Upper lobe of left lung (tissue), 6 donors: ENCODE results near the gene DISC1. TPM values are rescaled to one million over a fixed set of nuclear protein-coding genes. Genes with fewer than 3 reads are reported as not detected.

Source experiments
- ATAC-seq, 2 donors: fragments of 200-7000 bp; cut with Tn5 transposase; one replicate each; pipeline ENCODE4 v1.9.1; 2022; ENCODE audit warnings: mild to moderate bottlenecking in 2 of 2, moderate library complexity in 2 of 2; ENCODE audit not compliant: low FRiP score in 2 of 2
- DNase-seq, 2 donors: peaks; one replicate each; pipeline ENCODE4 v3.0.0-alpha.2; 2019 to 2020
- H3K27ac ChIP-seq, 4 donors: fragments of 200-600 bp; sonication (generic); one replicate each; pipeline ENCODE4 v1.5.1; 2016 to 2019
- H3K27me3 ChIP-seq, 4 donors: fragments of 200-600 bp; sonication (generic); one replicate each; pipeline ENCODE4 v1.5.1; 2017 to 2019
- H3K36me3 ChIP-seq, 4 donors: fragments of 200-600 bp; sonication (generic); one replicate each; pipeline ENCODE4 v1.5.1; 2016 to 2019
- H3K4me1 ChIP-seq, 4 donors: fragments of 200-600 bp; sonication (generic); one replicate each; pipeline ENCODE4 v1.5.1; 2018 to 2019
- H3K4me3 ChIP-seq, 4 donors: fragments of 200-600 bp; sonication (generic); one replicate each; pipeline ENCODE4 v1.5.1; 2017 to 2019; ENCODE audit warnings: mild to moderate bottlenecking in 2 of 4, moderate library complexity in 1 of 4
- H3K9me3 ChIP-seq, 4 donors: fragments of 200-600 bp; sonication (generic); one replicate each; pipeline ENCODE4 v1.5.1; 2018 to 2019
- CTCF ChIP-seq, 6 experiments: fragments of 450-650 bp in 4 of 6; fragments of 200-600 bp in 2 of 6; sonication (generic) in 2 of 6; IDR thresholded peaks; one replicate each; pipeline ENCODE4 v1.5.1; 2016 to 2019; ENCODE audit warnings: antibody characterized with exemption in 6 of 6
- EP300 ChIP-seq, 4 donors: sonication (generic); formaldehyde crosslinking; IDR thresholded peaks; one replicate each; pipeline ENCODE4 v1.5.1; 2017; ENCODE audit warnings: antibody characterized with exemption in 4 of 4, control low read depth in 2 of 4
- POLR2A ChIP-seq, 4 donors: fragments of 450-650 bp; IDR thresholded peaks; one replicate each; pipeline ENCODE4 v1.5.1; 2016 to 2017; ENCODE audit warnings: antibody characterized with exemption in 4 of 4, mild to moderate bottlenecking in 2 of 4
- POLR2AphosphoS5 ChIP-seq, 2 donors: sonication (generic); formaldehyde crosslinking; IDR thresholded peaks; one replicate each; pipeline ENCODE4 v1.5.1; 2017; ENCODE audit warnings: antibody characterized with exemption in 2 of 2
- WGBS, 2 donors: methylation state at CpG; one replicate each; pipeline ENCODE4 v1.1.5; 2017 to 2018; 5-methylcytosine and 5-hydroxymethylcytosine counted together
- total RNA-seq, 6 donors: library from RNA; depleted of rRNA in 4 of 6; stranded (reverse); fragments of >200 nt in 4 of 6; gene quantifications; one replicate each; pipeline versions ENCODE4 v1.1.0 to v1.2.1, GENCODE V29; 2016 to 2021
- donor health status: DM: no; HTN: no; CAD: no; lungs with moderate emphysema.
- donor health status: DM: no; HTN: yes; CAD: no; lungs with severe emphysema.

The DISC1 gene
- total RNA-seq, 6 donors from 2014 or later = 6.1 to 16.8 (median 10.5) TPM

- Histone ChIP-seq H3K4me1 (no peaks in the 10 kb centered on the region), H3K27me3 (no peaks in the 10 kb centered on the region), H3K9me3 (no peaks in the 10 kb centered on the region), H3K36me3 (no peaks in the 10 kb centered on the region), H3K4me3 (no peak overlapping the region), H3K27ac (no peak overlapping the region)
- ATAC-seq (no peak), DNase-seq (no peak)
- TF ChIP-seq POLR2A (IDR thresholded peaks at IDR 0.05) (no peak), CTCF (IDR thresholded peaks at IDR 0.05) (no peak), EP300 (IDR thresholded peaks at IDR 0.05) (no peak), POLR2AphosphoS5 (IDR thresholded peaks at IDR 0.05) (no peak)
- 50 to 66% methylated on average over 2 of the region's 2 CpGs for WGBS, 2 donors
Observed at GRCh38 chr1:231792634-231793033, 166.0 kb downstream of the DISC1 start.

GRCh38 chr1:231793893-231794292 lies 167.3 kb downstream of the DISC1 start:
- Histone ChIP-seq H3K27me3 (no peaks in the 10 kb centered on the region), H3K27ac (no peak overlapping the region), H3K4me1 (no peaks in the 10 kb centered on the region), H3K36me3 (no peaks in the 10 kb centered on the region), H3K9me3 (no peaks in the 10 kb centered on the region), H3K4me3 (no peak overlapping the region)
- TF ChIP-seq POLR2A (IDR thresholded peaks at IDR 0.05) (no peak), POLR2AphosphoS5 (IDR thresholded peaks at IDR 0.05) (no peak), CTCF (IDR thresholded peaks at IDR 0.05) (no peak), EP300 (IDR thresholded peaks at IDR 0.05) (no peak)
- ATAC-seq = no peak
- DNase-seq = no peak
- 91 to 96% methylated on average over 6 of the region's 6 CpGs for WGBS, 2 donors

- Histone ChIP-seq H3K27ac (no peak overlapping the region), H3K27me3 (no peaks in the 10 kb centered on the region), H3K4me1 (no peaks in the 10 kb centered on the region), H3K36me3 (no peaks in the 10 kb centered on the region), H3K9me3 (no peaks in the 10 kb centered on the region), H3K4me3 (no peak overlapping the region)
- no peak for DNase-seq
- TF ChIP-seq EP300 (IDR thresholded peaks at IDR 0.05) = no peak
- no peak for TF ChIP-seq CTCF (IDR thresholded peaks at IDR 0.05)
- TF ChIP-seq POLR2AphosphoS5 (IDR thresholded peaks at IDR 0.05) = no peak
- 60 to 82% methylated on average over 6 of the region's 6 CpGs for WGBS, 2 donors
- ATAC-seq = no peak
Observed at GRCh38 chr1:231796141-231796540, 169.6 kb downstream of the DISC1 start.

- ATAC-seq (peak in 1 of 2 donors; percentile 39), DNase-seq (no peak)
Observed at GRCh38 chr1:231799363-231799986, 172.9 kb downstream of the DISC1 start.

More at GRCh38 chr1:231799363-231799986, 172.9 kb downstream of the DISC1 start:
- TF ChIP-seq EP300 (IDR thresholded peaks at IDR 0.05) (no peak), POLR2A (IDR thresholded peaks at IDR 0.05) (no peak), POLR2AphosphoS5 (IDR thresholded peaks at IDR 0.05) (no peak), CTCF (IDR thresholded peaks at IDR 0.05) (no peak)
- Histone ChIP-seq H3K4me3 (no peak overlapping the region), H3K27me3 (no peaks in the 10 kb centered on the region), H3K4me1 (no peaks in the 10 kb centered on the region), H3K36me3 (no peaks in the 10 kb centered on the region), H3K9me3 (no peaks in the 10 kb centered on the region), H3K27ac (no peak overlapping the region)
- 81% methylated on average over 6 of the region's 6 CpGs for WGBS, 2 donors
